Neuronal stem cell (in vitro differentiated cells): ENCODE data around the gene TMPRSS11A.

Experiments
- DNase-seq: peaks from one replicate; pipeline ENCODE4 v3.0.0-alpha.2; 2013; ENCODE audit warnings: low spot score
- H2AFZ ChIP-seq: one replicate; pipeline ENCODE4 v1.6.1; 2013; ENCODE audit warnings: mild to moderate bottlenecking, low read length, inconsistent platforms
- H2AK5ac ChIP-seq: 2 replicates; pipeline ENCODE4 v1.6.1; 2013; ENCODE audit warnings: low read depth, mild to moderate bottlenecking, inconsistent platforms, low read length, moderate library complexity, mixed read lengths
- H2BK120ac ChIP-seq: 2 replicates; pipeline ENCODE4 v1.6.1; 2013; ENCODE audit warnings: low read depth, mild to moderate bottlenecking, inconsistent platforms, low read length, moderate library complexity, mixed read lengths
- H2BK12ac ChIP-seq: one replicate; pipeline ENCODE4 v1.6.1; 2013; ENCODE audit warnings: low read length, inconsistent platforms
- H2BK15ac ChIP-seq: 2 replicates; pipeline ENCODE4 v1.6.1; 2013; ENCODE audit warnings: mild to moderate bottlenecking, low read length, inconsistent platforms, mixed read lengths
- H2BK5ac ChIP-seq: one replicate; pipeline ENCODE4 v1.6.1; 2013; ENCODE audit warnings: inconsistent platforms, mild to moderate bottlenecking, low read length, moderate library complexity
- H3K14ac ChIP-seq: one replicate; pipeline ENCODE4 v1.6.1; 2013; ENCODE audit warnings: low read length, inconsistent platforms
- H3K18ac ChIP-seq: 2 replicates; pipeline ENCODE4 v1.6.1; 2013; ENCODE audit warnings: low read length, inconsistent platforms
- H3K23ac ChIP-seq: 2 replicates; pipeline ENCODE4 v1.6.1; 2013; ENCODE audit warnings: low read depth, mild to moderate bottlenecking, mixed read lengths, low read length, inconsistent platforms; ENCODE audit not compliant: poor library complexity
- H3K27ac ChIP-seq: replicated peaks from 3 replicates; pipeline ENCODE4 v1.5.1; 2013; ENCODE audit warnings: low read length, inconsistent platforms
- H3K27me3 ChIP-seq, 3 experiments: 2 replicates each; pipeline ENCODE4 v1.6.1; 2013; ENCODE audit warnings: low read length in 3 of 3, mild to moderate bottlenecking in 2 of 3, inconsistent platforms in 1 of 3, low read depth in 1 of 3, mixed read lengths in 1 of 3, moderate library complexity in 1 of 3; ENCODE audit not compliant: control insufficient read depth in 3 of 3, insufficient read depth in 3 of 3
- H3K36me3 ChIP-seq, 2 donors: replicated peaks in 1 of 2; 2 replicates each; pipeline ENCODE4 v1.6.1; 2013; ENCODE audit warnings: low read length in 2 of 2; ENCODE audit not compliant: control insufficient read depth in 2 of 2, insufficient read depth in 2 of 2
- H3K4ac ChIP-seq: 2 replicates; pipeline ENCODE4 v1.6.1; 2013; ENCODE audit warnings: inconsistent platforms, mild to moderate bottlenecking, low read length, moderate library complexity
- H3K4me1 ChIP-seq, 2 donors: 1 replicate in 1 of 2; 2 replicates in 1 of 2; pipeline ENCODE4 v1.6.1; 2013; ENCODE audit warnings: low read length in 2 of 2, low read depth in 1 of 2; ENCODE audit not compliant: control insufficient read depth in 2 of 2, insufficient read depth in 1 of 2
- H3K4me2 ChIP-seq: one replicate; pipeline ENCODE4 v1.6.1; 2013; ENCODE audit warnings: mild to moderate bottlenecking, low read length, inconsistent platforms; ENCODE audit not compliant: insufficient read depth, poor library complexity, severe bottlenecking
- H3K4me3 ChIP-seq, 2 donors: 2 replicates each; pipeline ENCODE4 v1.5.1; 2013; ENCODE audit warnings: low read length in 2 of 2, mild to moderate bottlenecking in 2 of 2, inconsistent platforms in 1 of 2, moderate library complexity in 1 of 2
- H3K79me1 ChIP-seq: one replicate; pipeline ENCODE4 v1.6.1; 2013; ENCODE audit warnings: low read depth, mild to moderate bottlenecking, inconsistent platforms, low read length, moderate library complexity
- H3K9ac ChIP-seq: one replicate; pipeline ENCODE4 v1.6.1; 2013; ENCODE audit warnings: mild to moderate bottlenecking, low read depth, low read length, inconsistent platforms; ENCODE audit not compliant: poor library complexity
- H3K9me3 ChIP-seq, 2 donors: replicated peaks in 1 of 2; 2 replicates each; pipeline versions ENCODE3 to v1.6.1; 2013; ENCODE audit warnings: low read length in 2 of 2, mild to moderate bottlenecking in 2 of 2, inconsistent platforms in 1 of 2, low read depth in 1 of 2, mixed read lengths in 1 of 2, moderate library complexity in 1 of 2; ENCODE audit not compliant: control insufficient read depth in 2 of 2, insufficient read depth in 1 of 2
- H4K8ac ChIP-seq: one replicate; pipeline ENCODE4 v1.6.1; 2013; ENCODE audit warnings: low read depth, mild to moderate bottlenecking, inconsistent platforms, low read length, moderate library complexity
- H4K91ac ChIP-seq: one replicate; pipeline ENCODE4 v1.6.1; 2013; ENCODE audit warnings: low read length, low read depth, mild to moderate bottlenecking, inconsistent platforms; ENCODE audit not compliant: poor library complexity
- WGBS, 2 donors: extraction: QIAGEN DNeasy Blood & Tissue Kit; methylation state at CpG; one replicate each; pipeline ENCODE4 v1.1.7; 2013; ENCODE audit warnings: missing lambda C conversion rate in 2 of 2, mixed read lengths in 1 of 2; ENCODE audit not compliant: insufficient read length in 2 of 2, insufficient replicate concordance in 1 of 2; ENCODE audit errors: extremely low coverage in 2 of 2; 5-methylcytosine and 5-hydroxymethylcytosine counted together

TMPRSS11A gene

DNA sequence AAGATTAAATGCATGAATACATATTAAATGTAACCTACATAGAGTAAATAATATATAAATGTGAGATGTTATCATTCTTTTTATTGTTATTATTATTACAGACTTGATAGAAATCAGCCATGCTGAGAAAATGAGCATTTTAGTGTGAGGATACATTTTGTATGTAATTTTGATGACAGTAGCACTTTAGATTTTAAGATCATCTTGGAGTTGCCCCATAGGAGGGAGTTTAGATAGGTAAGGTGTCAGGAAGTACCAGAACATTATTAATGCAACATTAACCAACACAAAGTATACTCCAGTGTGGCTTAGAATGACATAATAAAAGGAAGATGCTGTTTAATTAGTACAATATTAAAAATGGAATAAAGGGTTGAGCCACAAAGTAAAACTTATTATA lies 8.4 kb downstream of the TMPRSS11A start:
- H3K4me3 ChIP-seq, result no peak overlapping the region
- no peaks in the 10 kb centered on the region for H3K4me1 ChIP-seq
- no peak overlapping the region for H2BK12ac ChIP-seq
- no peak overlapping the region for H2BK120ac ChIP-seq
- H3K36me3 ChIP-seq, result no peaks in the 10 kb centered on the region
- H2BK15ac ChIP-seq, result no peak overlapping the region
- no peak overlapping the region for H4K8ac ChIP-seq
- H3K9me3 ChIP-seq, result peaks cover 0 to 2% of the 10 kb centered on the region in 2 donors
- no peak overlapping the region for H3K14ac ChIP-seq
- H3K27me3 ChIP-seq, result no peaks in the 10 kb centered on the region
- DNase-seq, result no peak
- H3K4me2 ChIP-seq, result no peak overlapping the region
- H3K27ac ChIP-seq, result no peak overlapping the region
- no peaks in the 10 kb centered on the region for H3K79me1 ChIP-seq
- H3K9ac ChIP-seq, result no peak overlapping the region
- H2AFZ ChIP-seq, result no peak overlapping the region
- H2AK5ac ChIP-seq, result no peak overlapping the region
- no peak overlapping the region for H4K91ac ChIP-seq
- H2BK5ac ChIP-seq, result no peak overlapping the region
- H3K23ac ChIP-seq, result no peak overlapping the region
- H3K18ac ChIP-seq, result no peak overlapping the region
- no peak overlapping the region for H3K4ac ChIP-seq

DNA sequence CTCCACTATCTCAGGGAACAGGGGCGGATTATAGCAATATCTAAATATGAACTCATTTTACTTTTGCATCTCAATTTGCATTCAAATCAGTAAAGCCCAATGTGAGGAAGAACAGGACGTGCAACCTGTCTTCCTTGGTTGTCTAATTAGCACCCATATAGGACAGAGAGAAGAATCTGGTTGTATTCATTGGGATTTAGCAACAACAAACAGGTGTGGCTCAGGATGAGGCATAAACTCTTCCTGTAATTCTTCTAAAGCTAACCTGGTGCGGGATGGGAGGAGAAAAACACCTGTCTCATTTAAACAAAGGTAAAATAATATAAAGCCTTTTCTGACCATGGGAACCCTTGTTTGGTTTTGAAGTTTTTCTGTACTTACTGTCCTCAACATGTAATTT lies 22.2 kb downstream of the TMPRSS11A start:
- no peaks in the 10 kb centered on the region for H3K27me3 ChIP-seq
- no peaks in the 10 kb centered on the region for H3K79me1 ChIP-seq
- no peak overlapping the region for H3K14ac ChIP-seq
- H2BK120ac ChIP-seq, result no peak overlapping the region
- H3K23ac ChIP-seq, result no peak overlapping the region
- H4K8ac ChIP-seq, result no peak overlapping the region
- H3K4me1 ChIP-seq, result no peaks in the 10 kb centered on the region
- no peak overlapping the region for H2AFZ ChIP-seq
- no peak overlapping the region for H3K4me2 ChIP-seq
- no peak overlapping the region for H3K4ac ChIP-seq
- H3K18ac ChIP-seq, result no peak overlapping the region
- H3K4me3 ChIP-seq, result no peak overlapping the region
- no peak overlapping the region for H4K91ac ChIP-seq
- no peak overlapping the region for H3K9ac ChIP-seq
- no peaks in the 10 kb centered on the region for H3K36me3 ChIP-seq
- no CpG with 5 or more reads among the region's 3 CpGs for WGBS, 2 donors
- H3K9me3 ChIP-seq, result no peaks in the 10 kb centered on the region
- no peak for DNase-seq
- H3K27ac ChIP-seq, result no peak overlapping the region
- H2BK15ac ChIP-seq, result no peak overlapping the region
- H2BK5ac ChIP-seq, result no peak overlapping the region
- no peak overlapping the region for H2BK12ac ChIP-seq
- no peak overlapping the region for H2AK5ac ChIP-seq

DNA sequence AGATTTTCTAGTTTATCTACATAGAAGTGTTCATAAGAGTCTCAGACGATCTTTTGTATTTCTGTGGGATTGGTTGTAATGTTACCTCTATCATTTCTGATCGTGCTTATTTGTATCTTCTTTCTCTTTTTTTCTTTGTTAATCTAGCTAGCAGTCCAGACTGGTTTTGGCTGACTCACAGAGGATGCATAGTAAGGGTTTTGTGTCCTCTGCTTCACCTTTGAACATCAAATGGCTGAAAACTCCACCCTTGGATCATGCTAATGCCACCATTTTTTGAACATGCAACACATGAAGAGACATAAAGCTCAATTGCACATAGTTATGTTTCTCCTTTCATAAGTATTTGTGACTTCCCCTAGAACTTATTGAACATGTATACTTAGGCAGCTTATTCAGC lies 22.8 kb downstream of the TMPRSS11A start:
- no peak overlapping the region for H3K27ac ChIP-seq
- H2BK15ac ChIP-seq, result no peak overlapping the region
- H3K18ac ChIP-seq, result no peak overlapping the region
- H3K9me3 ChIP-seq, result no peaks in the 10 kb centered on the region
- H3K36me3 ChIP-seq, result no peaks in the 10 kb centered on the region
- H3K9ac ChIP-seq, result no peak overlapping the region
- H2BK120ac ChIP-seq, result no peak overlapping the region
- H3K4me2 ChIP-seq, result no peak overlapping the region
- no peak overlapping the region for H3K14ac ChIP-seq
- no peaks in the 10 kb centered on the region for H3K27me3 ChIP-seq
- no peaks in the 10 kb centered on the region for H3K79me1 ChIP-seq
- no CpG with 5 or more reads among the region's 2 CpGs for WGBS, 2 donors
- H3K4me3 ChIP-seq, result no peak overlapping the region
- no peak overlapping the region for H3K4ac ChIP-seq
- no peak for DNase-seq
- H2BK12ac ChIP-seq, result no peak overlapping the region
- H2BK5ac ChIP-seq, result no peak overlapping the region
- H2AFZ ChIP-seq, result no peak overlapping the region
- H4K8ac ChIP-seq, result no peak overlapping the region
- H4K91ac ChIP-seq, result no peak overlapping the region
- no peaks in the 10 kb centered on the region for H3K4me1 ChIP-seq
- H2AK5ac ChIP-seq, result no peak overlapping the region
- H3K23ac ChIP-seq, result no peak overlapping the region

DNA sequence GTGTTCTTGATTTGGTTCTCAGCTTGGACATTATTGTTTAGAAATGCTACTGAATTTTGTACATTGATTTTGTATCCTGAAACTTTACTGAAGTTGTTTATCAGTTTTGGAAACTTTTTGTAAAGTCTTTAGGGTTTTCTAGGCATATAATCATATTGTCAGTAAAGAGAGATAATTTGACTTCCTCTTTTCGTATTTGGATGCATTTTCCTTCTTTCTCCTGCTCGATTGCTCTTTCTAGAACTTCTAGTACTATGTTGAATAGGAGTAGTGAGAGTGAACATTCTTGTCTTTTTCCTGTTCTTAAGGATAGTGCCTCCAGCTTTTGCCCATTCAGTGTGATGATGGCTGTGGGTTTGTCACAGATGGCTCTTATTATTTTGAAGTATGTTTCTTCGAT lies 24.1 kb downstream of the TMPRSS11A start:
- Histone ChIP-seq H3K14ac (no peak overlapping the region), H2BK120ac (no peak overlapping the region), H3K27me3 (no peaks in the 10 kb centered on the region), H4K91ac (no peak overlapping the region), H3K4me2 (no peak overlapping the region), H3K79me1 (no peaks in the 10 kb centered on the region), H2AFZ (no peak overlapping the region), H3K23ac (no peak overlapping the region), H3K36me3 (no peaks in the 10 kb centered on the region), H3K18ac (no peak overlapping the region), H3K4ac (no peak overlapping the region), H3K9me3 (no peaks in the 10 kb centered on the region), H3K4me1 (peaks cover 0 to 3% of the 10 kb centered on the region in 2 donors), H2AK5ac (no peak overlapping the region), H2BK5ac (no peak overlapping the region), H2BK15ac (no peak overlapping the region), H3K9ac (no peak overlapping the region), H3K4me3 (no peak overlapping the region), H4K8ac (no peak overlapping the region), H3K27ac (no peak overlapping the region), H2BK12ac (no peak overlapping the region)
- no peak for DNase-seq
- no CpG with 5 or more reads among the region's 3 CpGs for WGBS, 2 donors
